GM19455 (cell line): ENCODE results near the gene STK17B.

ENCODE experiments used
- ATAC-seq: cut with Tn5 transposase; IDR thresholded peaks from one replicate; pipeline ENCODE4 v1.9.1; 2021; ENCODE audit not compliant: unreplicated experiment

Gene STK17B

DNA sequence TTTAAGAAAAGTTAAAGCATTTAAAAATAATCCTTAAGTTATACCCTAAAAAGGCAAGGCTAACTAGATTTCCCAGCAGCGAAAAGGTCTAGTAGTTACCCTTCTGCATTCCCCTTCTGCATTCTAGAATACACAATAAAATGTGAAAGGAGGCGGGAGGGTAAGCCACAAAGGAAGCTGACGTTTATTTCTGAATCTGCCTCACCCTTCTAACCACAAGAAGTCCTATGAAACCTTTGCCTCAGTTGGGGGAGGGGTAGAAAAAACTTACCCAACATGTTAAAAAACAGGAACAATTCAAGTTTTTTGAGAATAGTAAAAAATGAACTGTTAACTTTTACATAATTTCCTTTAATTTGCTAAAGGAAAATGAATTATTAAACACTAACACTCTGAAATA is 11.3 kb downstream of the STK17B start:
- peak; percentile 66 for ATAC-seq

DNA sequence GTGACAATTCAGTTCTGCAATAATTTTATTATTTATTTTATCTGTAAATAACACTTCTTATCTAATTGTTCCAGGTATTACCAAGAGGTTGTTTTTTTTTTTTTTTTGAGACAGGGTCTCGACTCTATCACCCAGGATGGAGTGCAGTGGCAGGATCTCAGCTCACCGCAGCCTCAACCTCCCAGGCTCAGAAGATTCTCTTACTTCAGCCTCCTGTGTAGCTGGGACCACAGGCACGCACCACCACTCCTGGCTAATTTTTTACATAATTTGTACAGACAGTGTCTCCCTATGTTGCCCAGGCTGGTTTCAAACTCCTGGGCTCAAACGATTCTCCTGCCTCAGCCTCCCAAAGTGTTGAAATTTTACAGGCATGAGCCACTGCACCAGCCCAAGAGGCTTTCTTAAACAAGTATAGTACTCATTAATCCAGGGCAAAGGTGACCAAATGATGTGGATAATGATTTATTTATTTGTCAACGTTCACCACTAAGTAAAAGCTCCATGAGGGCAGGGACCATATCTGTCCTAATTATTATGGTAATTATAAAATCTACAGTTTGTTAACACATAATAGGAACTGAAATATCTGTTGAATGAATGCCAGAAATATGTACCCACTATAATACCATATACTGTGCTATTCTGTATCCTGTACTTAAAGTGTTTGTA is 12.0 kb downstream of the STK17B start:
- ATAC-seq = no peak

DNA sequence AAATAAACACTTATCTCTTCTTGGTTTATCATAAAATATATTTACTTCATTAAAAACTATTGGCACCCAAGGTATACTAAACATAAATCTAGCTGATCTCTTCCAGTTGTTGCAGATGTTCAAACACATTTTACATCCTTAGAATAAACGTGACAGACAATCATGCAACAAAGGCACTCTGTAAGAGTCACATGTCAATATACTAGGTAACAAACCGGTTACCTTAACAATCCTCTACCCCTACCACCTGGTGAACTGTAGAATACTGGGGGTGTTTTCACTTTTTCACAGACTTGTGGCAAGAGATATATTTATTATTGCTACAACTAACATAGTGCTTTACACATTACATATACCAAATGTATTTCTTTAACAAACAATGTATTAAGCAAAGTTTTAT is 15.8 kb downstream of the STK17B start:
- no peak for ATAC-seq

DNA sequence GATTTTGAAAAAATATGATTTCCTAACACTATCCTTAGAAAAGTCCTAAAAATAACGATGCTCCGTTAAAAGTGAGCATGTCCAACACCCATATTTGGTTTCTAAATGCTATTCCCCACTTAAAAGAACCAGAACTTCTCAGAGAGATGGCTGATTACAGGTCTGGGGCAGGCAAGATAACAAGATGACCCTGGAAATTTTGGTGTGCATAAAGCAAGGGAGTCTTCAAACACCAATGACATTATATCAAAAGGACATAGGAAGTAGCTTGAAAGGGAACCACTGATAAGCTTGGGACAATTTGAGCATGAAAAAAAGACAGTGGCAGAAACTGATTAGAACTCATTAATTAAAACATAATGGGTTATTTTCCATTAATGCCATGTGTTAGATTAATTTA is 17.9 kb downstream of the STK17B start:
- ATAC-seq = no peak

DNA sequence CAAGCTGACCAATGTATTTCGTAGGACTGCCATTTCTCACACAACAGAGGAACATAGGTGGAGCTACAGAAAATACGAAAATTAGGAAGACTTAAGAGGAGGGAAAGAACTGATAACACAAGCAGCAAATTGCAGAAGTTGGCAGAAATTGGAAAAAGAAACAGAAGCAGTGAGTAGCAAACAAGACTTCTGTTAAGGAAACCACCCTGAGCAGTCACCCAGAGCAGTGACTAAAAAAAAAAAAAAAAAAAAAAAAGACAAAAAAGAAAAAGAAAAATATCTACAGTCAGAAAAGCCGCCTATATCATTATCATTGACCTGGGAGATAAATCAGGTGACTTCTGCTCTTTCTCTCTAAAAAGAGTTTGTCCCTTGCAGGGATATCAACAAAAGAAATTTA is 21.4 kb downstream of the STK17B start:
- no peak for ATAC-seq

DNA sequence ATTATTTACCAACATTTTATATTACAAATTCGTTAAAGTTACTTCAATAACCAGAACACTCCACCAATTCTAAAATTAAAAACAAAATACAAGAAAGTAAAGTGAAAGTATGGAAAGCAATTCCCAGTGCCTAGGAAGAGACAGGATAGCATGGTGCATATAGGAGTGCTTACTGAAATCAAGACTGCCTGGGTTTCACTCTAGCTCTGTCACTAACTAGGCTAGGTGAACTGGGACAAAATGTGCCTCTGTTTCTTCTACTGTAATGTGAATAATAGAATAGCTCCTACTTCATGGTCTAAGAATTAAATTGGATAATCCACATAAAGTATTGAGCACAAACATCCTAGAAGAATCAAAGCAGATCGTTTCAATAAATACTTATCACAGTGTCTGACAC is 22.6 kb downstream of the STK17B start:
- no peak for ATAC-seq

DNA sequence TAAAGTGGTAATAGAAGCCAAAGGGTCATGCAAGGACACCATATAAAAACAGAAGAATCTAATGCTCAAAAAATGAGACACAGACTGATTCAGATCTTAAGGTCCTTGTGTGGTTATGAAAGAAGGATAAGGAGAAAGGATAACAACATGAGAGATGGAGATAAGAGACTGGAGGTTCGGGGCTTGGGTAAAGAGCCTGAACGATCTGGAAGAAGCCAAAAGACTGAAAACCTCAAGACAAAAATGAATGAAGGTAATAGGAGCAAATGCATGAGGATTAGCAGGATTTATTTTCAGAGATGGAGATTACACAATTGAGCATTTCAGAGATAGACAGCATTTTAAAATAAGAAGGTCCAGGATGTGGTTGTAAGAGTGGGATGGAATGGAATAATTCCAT is 26.1 kb downstream of the STK17B start:
- no peak for ATAC-seq

DNA sequence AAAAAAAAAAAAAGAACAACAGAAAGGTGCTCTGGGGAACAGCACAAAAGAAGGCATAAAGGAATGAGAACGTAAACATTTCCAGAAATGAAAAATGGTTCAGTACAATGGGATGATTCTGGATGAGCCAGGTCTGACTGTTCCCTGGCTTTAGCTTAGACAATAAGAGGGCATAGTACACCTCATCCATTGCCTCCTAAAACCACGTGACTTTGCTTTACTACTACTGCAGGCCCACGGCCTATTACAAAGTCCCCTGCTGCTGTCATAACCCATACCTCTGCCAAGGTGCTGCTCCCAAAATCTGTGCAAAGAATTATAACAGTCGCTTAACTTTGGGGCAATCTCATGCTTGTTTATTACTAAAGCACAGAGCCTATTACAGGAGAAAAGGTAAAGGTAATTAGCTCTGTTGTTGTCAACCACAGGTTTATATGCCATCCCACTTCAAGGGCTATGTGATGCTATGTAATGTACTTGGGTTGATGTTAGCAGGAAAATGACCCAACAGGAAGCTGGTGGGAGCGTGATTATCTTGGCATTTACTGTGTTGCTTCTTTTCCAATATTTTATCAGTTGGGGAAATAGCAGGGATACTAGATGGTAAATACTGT is 26.8 kb downstream of the STK17B start:
- no peak for ATAC-seq

DNA sequence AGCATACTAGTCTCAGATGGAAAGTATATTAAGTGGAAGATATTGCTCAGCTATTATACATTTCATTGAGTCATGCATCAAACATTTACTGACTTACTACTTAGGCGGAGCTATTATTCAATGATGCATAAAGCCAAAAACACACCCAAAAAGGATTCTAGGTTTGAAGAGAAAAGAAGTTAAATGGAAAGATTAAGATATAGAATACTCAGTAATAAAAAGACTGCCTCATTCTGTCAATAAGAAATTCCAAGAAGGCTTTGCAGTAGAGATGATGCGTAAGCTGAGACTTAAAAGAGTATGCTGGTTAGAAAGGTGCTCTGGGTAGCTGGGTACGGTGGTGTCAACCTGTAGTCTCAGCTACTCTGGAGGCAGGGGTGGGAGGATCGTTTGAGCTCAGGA is 27.6 kb downstream of the STK17B start:
- ATAC-seq = no peak

DNA sequence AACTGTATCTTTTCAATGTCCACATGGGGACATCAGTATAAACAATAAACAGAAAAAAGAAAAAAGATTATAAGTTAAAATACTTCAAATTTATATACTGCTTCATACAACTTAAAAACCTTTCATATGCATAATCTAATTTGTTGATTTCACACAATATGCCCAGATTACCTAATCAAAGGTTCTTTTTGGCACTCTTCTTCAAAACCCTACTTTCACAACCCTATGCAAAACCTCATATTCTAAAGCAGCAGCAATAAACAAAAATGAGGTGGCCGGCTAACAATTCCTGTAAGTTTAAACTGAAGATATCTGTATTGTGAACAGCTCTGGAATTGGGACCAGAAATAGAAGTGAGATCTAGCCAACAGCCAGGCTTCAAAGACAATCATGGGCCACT is 28.6 kb downstream of the STK17B start:
- ATAC-seq = no peak

DNA sequence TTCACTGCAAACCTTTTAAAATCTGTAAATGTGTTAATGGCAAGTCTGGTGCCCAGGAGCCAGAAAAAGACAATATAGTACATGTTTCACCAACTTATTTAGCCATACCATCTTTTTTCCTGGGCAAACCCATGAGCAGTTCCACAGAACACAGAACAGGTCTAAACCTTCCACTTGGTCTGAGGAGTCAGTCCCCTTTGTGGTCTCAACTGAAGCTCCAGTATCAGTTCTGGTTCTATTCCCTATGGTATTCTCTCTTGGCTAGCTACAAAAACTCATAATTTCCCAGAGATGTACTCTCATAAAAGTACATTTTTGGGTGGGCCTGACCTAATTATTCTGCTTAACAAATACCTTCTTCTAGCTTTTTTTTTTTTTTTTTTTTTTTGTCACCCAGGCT is 31.2 kb downstream of the STK17B start:
- ATAC-seq = no peak

DNA sequence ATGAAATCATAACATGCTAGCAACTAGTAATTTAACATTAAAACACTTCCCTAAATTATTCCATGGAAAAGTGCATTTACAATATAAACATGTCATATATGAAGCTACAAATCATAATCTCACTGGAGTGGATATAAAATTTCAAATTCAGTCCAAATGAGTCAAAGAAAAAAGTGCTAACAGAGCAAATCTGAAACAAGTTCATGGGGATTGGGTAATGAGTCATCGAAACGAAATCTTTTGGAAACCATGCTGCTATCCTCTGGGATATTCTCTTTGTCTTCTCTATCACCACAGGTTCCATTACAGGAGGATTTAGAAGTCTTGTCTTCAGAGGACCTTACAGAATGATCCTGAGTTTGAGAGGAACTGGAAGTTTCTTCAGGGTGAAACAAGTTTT is 34.1 kb downstream of the STK17B start:
- no peak for ATAC-seq

DNA sequence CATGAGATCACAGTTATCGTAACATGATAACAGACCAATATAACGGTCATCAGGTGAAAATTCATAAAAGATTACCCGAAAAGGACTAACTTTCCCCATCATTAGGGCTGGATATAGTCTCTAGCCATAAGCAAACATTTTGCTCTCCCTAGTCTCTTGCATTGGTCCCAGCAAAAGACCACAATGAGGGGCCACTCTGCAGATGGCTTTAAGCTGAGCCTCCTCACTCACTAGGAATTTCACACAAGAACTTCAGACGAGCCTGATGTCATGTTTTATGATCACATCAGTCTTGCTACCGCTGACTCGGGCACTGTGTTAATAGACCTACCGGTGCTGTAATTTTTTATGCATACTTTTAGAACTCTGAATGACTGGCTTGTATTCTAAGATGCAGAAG is 35.2 kb downstream of the STK17B start:
- no peak for ATAC-seq

DNA sequence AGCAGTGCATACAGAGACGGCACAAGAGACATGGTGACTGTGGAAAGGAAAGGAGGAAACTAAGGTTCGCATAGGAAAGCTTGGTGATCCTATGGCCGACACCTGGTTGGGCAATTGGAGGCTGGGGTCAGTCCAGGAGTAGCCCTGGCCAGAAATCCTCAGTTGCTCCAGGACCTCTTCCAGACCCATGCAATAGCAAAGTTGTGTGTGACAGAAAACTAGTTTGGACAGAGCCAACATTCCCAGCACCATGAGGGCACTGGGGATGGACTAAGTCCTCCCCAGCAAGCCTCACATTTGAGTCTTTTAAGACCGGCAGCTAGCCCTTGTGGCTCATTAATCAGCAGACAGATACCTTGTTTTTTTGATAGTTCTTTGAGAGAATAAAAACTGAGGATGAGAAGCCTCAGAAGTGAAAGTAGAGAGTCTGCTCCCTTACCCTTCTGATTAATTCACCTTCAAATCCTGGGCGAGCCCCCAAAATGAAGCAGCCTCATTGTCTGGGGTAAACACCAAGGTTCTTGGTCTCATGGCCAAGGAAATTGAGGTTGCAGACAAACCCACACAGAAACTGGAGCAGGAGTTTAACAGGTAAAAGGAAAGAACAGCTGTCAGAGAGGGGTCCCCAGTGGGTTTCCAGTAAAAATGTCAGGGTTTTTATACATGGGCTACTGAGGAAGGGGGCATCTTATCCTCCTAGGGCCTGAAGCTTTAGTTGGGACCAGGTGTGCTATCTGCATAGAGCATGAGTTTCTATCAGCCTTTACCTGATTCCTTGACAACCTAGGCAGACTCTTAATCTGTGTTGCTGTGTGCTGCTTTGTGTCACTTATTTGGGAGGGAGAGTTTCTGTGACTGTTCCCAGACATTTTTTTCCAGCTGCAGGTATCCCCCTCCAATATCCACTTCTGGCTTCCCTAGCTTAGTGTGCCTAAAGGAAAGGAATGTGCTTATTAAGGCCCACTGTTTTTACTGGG is 39.1 kb downstream of the STK17B start:
- ATAC-seq = no peak

DNA sequence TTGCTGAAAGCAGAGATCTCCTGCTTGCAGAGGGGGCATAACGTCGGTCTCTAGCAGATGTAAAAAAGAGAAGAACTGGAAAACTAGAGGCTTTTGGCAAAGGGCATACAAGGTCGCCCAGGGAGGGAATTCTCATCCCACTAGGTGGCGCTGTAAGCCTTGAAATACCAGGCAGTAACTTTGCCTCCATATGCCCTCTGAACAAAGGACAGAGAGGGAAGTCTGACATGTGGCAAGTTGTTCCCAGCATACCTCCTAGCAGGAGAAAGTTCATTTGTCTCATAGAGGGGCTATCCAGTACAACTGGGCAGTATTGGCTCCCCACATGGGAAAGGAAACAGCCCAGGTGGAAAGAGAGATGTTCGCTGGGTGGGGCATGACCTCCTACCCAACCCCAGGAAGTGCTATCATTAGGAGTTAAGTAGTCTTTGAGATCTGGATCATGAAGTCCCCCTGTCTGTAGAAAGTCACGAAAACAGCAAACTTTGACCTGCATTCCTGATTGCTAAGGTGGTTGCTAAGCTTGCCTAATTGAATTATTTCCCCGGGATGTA is 39.9 kb downstream of the STK17B start:
- no peak for ATAC-seq

DNA sequence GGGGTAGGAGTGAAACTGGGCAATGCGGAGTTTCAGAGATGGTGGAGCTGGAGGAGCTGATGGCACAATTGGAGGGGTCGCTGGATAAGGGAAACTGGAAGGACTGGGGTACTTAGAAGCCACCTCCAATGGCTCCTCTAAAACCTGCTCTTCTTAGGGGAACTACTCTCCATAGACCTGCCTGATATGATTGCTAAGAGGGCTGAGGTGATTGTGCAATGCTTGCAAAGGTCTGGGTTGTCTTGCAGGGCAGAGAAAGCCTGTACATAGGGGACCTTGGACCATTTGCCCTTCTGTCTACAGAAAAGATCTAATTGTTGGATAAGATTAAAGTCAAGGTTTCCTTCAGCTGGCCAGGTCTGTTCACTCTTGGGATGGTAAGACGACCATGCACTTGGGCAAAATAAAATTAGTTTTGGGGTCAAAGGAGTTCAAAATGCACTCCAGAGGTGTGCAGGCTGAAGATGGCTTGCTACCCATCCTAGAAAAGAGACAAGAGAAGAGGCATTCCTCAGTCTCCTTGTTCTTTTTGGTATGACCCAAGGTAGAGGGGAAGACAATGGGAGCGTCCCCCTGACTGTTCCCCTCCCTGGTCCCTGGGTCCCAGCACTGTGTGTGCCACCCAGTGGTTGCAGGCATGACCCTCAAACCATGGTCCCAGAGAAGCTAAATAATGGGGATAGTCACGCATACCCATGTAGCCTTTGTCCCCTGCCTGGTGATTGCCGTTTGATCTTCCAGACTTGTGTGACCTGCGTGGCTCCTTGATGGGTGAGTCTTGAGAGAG is 41.1 kb downstream of the STK17B start:
- no peak for ATAC-seq

DNA sequence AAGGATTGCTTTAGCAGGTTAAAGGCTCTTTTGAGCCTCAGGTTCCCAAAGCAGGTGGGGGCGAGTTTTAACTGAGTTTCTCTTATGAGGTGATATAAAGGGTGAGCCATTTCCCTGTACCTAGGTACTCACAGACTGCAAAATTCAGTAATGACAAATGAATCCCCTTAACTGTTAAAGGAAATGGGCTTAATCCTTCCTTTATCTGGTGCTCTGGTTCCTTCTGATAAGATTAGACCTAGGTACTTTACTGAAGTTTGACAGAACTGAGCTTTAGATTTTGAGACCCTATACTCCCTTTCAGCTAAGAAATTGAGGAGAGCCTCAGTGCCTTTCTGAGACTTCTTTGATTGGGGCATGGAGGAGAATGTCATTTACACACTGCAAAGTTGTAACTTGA is 42.6 kb downstream of the STK17B start:
- no peak for ATAC-seq

DNA sequence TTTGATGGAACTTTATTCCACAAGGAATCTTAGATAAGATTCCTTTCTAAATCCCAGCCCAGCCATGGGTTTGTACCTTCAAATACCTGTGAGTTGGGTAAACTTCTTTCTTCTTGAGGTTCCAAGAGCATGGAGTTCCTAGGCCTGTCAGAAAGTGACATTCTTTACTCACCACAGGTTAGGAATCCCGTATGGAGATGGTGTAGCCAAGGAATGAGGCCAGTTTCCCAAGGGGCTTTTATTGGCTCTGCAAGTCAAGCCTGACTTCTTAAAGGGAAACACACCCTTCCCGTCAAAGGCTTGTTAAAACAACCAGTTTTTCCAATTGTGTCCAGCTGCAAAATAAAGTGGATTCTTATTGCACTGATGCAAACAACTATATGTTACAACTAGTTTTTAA is 45.8 kb downstream of the STK17B start:
- no peak for ATAC-seq

DNA sequence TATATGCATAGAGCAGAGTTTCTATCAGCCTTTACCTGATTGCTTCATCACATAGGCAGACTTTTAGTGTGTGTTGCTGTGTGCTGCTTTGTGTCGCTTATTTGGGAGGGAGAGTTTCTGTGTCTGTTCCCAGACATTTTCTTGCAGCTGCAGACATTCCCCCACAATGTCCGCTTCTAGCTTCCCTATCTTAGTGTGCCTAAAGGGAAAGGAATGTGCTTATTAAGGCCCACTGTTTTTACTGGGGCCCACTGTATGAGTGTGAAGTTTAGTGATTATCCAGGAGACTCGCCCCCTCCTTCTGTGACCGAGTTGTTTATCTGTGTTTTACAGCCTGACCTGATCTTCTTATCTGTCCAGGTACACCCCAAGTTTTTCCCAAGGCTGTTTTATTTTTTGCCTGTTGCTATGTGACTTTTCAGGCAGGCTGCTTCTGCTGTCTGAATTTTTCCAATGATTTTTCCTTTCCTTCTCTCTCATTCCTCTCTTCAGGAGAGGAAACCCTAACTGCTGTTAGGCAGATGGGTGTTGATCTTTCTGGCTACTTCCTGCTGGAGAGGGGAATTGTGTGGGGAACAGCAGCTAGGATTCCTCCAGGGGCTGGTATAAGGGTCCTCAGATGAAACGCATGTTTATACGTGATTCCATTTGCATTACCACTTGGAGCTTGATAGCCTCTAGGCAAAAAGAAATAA is 47.6 kb downstream of the STK17B start:
- ATAC-seq = no peak

DNA sequence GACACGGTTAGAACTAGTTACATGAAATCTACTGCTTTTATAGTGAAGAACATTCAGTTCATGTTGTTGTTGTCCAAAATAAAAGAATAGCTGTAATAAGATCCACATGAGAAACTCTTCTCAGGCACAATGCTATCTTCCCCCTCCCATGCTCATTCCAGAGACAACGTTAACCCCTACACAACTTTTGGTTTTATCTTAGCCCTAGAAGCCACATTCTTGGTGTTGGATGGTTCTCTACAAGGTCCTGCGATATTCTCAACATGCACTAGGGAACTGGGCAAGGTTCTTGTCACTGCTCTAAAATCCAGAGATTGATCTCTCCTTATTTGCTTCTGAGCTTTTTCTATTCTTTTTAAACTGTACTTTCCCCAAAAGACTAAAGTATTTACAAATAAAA is 51.5 kb downstream of the STK17B start:
- ATAC-seq = no peak
